Left lung (tissue), 10 donors: ENCODE measurements around the gene STK39. TPM values are rescaled to one million over a fixed set of nuclear protein-coding genes. Genes with fewer than 3 reads are reported as not detected.
A peak's percentile ranks its signal among the peaks of the same experiment; 100 is the strongest.

Experiments
- ATAC-seq: fragments of 200-7000 bp; cut with Tn5 transposase; one replicate; pipeline ENCODE4 v1.9.1; 2020; ENCODE audit warnings: moderate library complexity
- DNase-seq, 4 donors: peaks; one replicate each; pipeline ENCODE4 v3.0.0-alpha.2; 2013 to 2020
- H3K27ac ChIP-seq, 2 donors: fragments of 200-600 bp; sonication (generic) in 1 of 2; one replicate each; pipeline versions ENCODE4 v1.5.0 to v1.8.0; 2020 to 2021
- H3K27me3 ChIP-seq, 2 donors: fragments of 200-600 bp; sonication (generic) in 1 of 2; one replicate each; pipeline versions ENCODE4 v1.5.0 to v1.8.0; 2020 to 2021
- H3K36me3 ChIP-seq, 2 donors: fragments of 200-600 bp; sonication (generic) in 1 of 2; one replicate each; pipeline versions ENCODE4 v1.5.0 to v1.8.0; 2020 to 2021
- H3K4me1 ChIP-seq, 2 donors: fragments of 200-600 bp; one replicate each; pipeline ENCODE4 v1.8.0; 2021
- H3K4me3 ChIP-seq, 2 donors: fragments of 200-600 bp; sonication (generic) in 1 of 2; one replicate each; pipeline versions ENCODE4 v1.5.0 to v1.8.0; 2020 to 2021; ENCODE audit warnings: mild to moderate bottlenecking in 1 of 2
- H3K9me3 ChIP-seq, 2 donors: fragments of 200-600 bp; sonication (generic) in 1 of 2; one replicate each; pipeline versions ENCODE4 v1.5.0 to v1.8.0; 2020 to 2021
- CTCF ChIP-seq, 2 donors: fragments of 200-600 bp; sonication (generic) in 1 of 2; IDR thresholded peaks; one replicate each; pipeline versions ENCODE4 v1.5.0 to v1.8.0; 2021; ENCODE audit warnings: antibody characterized with exemption in 2 of 2
- intact Hi-C, 2 donors: fragments of 100-400 bp; cut with DNase I; formaldehyde crosslinking; loops; one replicate each; pipeline versions ENCODE4 v1.11.2 to v1.14.2; 2022
- polyA plus RNA-seq, 6 donors: library from polyadenylated mRNA; unstranded; fragments of 120-200 nt; gene quantifications; one replicate each; pipeline ENCODE4 v1.2.1, GENCODE V29; 2013; ENCODE audit not compliant: insufficient read length in 6 of 6
- total RNA-seq, 2 donors: library from RNA; stranded (reverse); fragmentation: NEBNext Ultra II Directional; extraction: Animal tissue kit (Norgen Biotek cat#: 25700); gene quantifications; one replicate each; pipeline ENCODE4 v1.2.1, GENCODE V29; 2021
- donor health status: DM: no; HTN: yes; CAD: no.
- donor health status: DM: no; HTN: no; CAD: no.

The STK39 gene
- total and polyA plus RNA-seq, 8 donors: 15.7 to 31.3 (median 27.0) TPM

GRCh38 chr2:168191955-168192785 is 55.2 kb downstream of the STK39 start:
- H3K4me3 ChIP-seq: no peak overlapping the region
- intact Hi-C loops: no loop called here
- H3K9me3 ChIP-seq: no peaks in the 10 kb centered on the region
- H3K27me3 ChIP-seq: no peaks in the 10 kb centered on the region
- no peaks in the 10 kb centered on the region for H3K36me3 ChIP-seq
- DNase-seq (no peak), ATAC-seq (no peak)
- no peak overlapping the region for H3K27ac ChIP-seq
- peaks cover 17 to 23% of the 10 kb centered on the region in 2 donors for H3K4me1 ChIP-seq
- no peak for TF ChIP-seq CTCF (IDR thresholded peaks at IDR 0.05)

GRCh38 chr2:168190590-168191336 is 56.6 kb downstream of the STK39 start:
- intact Hi-C loops: no loop called here
- Histone ChIP-seq H3K4me1 (peaks cover 17 to 27% of the 10 kb centered on the region in 2 donors), H3K4me3 (no peak overlapping the region), H3K36me3 (no peaks in the 10 kb centered on the region), H3K27ac (no peak overlapping the region), H3K9me3 (no peaks in the 10 kb centered on the region), H3K27me3 (no peaks in the 10 kb centered on the region)
- ATAC-seq (no peak), DNase-seq (no peak)
- no peak for TF ChIP-seq CTCF (IDR thresholded peaks at IDR 0.05)

- DNase-seq: no peak
- H3K27ac ChIP-seq: no peak overlapping the region
Measured at GRCh38 chr2:168189835-168190569, 57.4 kb downstream of the STK39 start.

GRCh38 chr2:168188002-168188401 is 59.4 kb downstream of the STK39 start:
- H3K27me3 ChIP-seq: no peaks in the 10 kb centered on the region
- H3K36me3 ChIP-seq: no peaks in the 10 kb centered on the region
- ATAC-seq: no peak
- no peaks in the 10 kb centered on the region for H3K9me3 ChIP-seq
- H3K27ac ChIP-seq: no peak overlapping the region
- no peak overlapping the region for H3K4me3 ChIP-seq
- intact Hi-C loops: no loop called here
- H3K4me1 ChIP-seq: peaks cover 18 to 30% of the 10 kb centered on the region in 2 donors
- no peak for DNase-seq
- no peak for TF ChIP-seq CTCF (IDR thresholded peaks at IDR 0.05)

More at GRCh38 chr2:168189835-168190569, 57.4 kb downstream of the STK39 start:
- intact Hi-C loops: no loop called here
- H3K27me3 ChIP-seq: no peaks in the 10 kb centered on the region
- no peaks in the 10 kb centered on the region for H3K36me3 ChIP-seq
- ATAC-seq: peak; percentile 60
- no peak for TF ChIP-seq CTCF (IDR thresholded peaks at IDR 0.05)
- no peaks in the 10 kb centered on the region for H3K9me3 ChIP-seq
- H3K4me1 ChIP-seq: peaks cover 23 to 35% of the 10 kb centered on the region in 2 donors
- no peak overlapping the region for H3K4me3 ChIP-seq
